Gastroesophageal sphincter (tissue), 4 donors: Measurements from ENCODE around the gene MYO3B. TPM values are rescaled to one million over a fixed set of nuclear protein-coding genes. Genes with fewer than 3 reads are reported as not detected.

Source experiments
- ATAC-seq: fragments of 150-250 bp; one replicate; pipeline ENCODE4 v1.9.1; 2016; ENCODE audit warnings: mild to moderate bottlenecking, moderate library complexity
- H3K27ac ChIP-seq, 4 donors: fragments of 200-600 bp; sonication (generic) in 3 of 4; 1 replicate in 3 of 4; 2 replicates in 1 of 4; pipeline ENCODE4 v1.5.1; 2016 to 2019
- H3K27me3 ChIP-seq: fragments of 200-600 bp; sonication (generic); one replicate; pipeline ENCODE4 v1.5.1; 2019
- H3K36me3 ChIP-seq, 2 donors: fragments of 200-600 bp; sonication (generic); one replicate each; pipeline ENCODE4 v1.5.1; 2019; ENCODE audit warnings: control low read depth in 1 of 2
- H3K4me1 ChIP-seq, 3 donors: fragments of 200-600 bp; sonication (generic); 1 replicate in 2 of 3; 2 replicates in 1 of 3; pipeline ENCODE4 v1.5.1; 2016 to 2019; ENCODE audit warnings: control low read depth in 2 of 3
- H3K4me3 ChIP-seq, 2 donors: fragments of 200-600 bp; sonication (generic); one replicate each; pipeline ENCODE4 v1.5.1; 2019; ENCODE audit warnings: mild to moderate bottlenecking in 1 of 2, moderate library complexity in 1 of 2
- H3K9me3 ChIP-seq, 3 donors: fragments of 200-600 bp; sonication (generic); one replicate each; pipeline ENCODE4 v1.5.1; 2017 to 2019; ENCODE audit warnings: control low read depth in 2 of 3
- CTCF ChIP-seq, 4 experiments: fragments of 200-600 bp in 2 of 4; fragments of 450-650 bp in 2 of 4; sonication (generic) in 1 of 4; IDR thresholded peaks; one replicate each; pipeline ENCODE4 v1.5.1; 2017 to 2019; ENCODE audit warnings: antibody characterized with exemption in 4 of 4, mild to moderate bottlenecking in 2 of 4, moderate library complexity in 2 of 4
- EP300 ChIP-seq: sonication (generic); formaldehyde crosslinking; IDR thresholded peaks from one replicate; pipeline ENCODE4 v1.6.1; 2017; ENCODE audit warnings: antibody characterized with exemption, mild to moderate bottlenecking
- POLR2A ChIP-seq, 2 donors: fragments of 450-650 bp; IDR thresholded peaks; one replicate each; pipeline ENCODE4 v1.6.1; 2017; ENCODE audit warnings: antibody characterized with exemption in 2 of 2, mild to moderate bottlenecking in 2 of 2, moderate library complexity in 1 of 2
- POLR2AphosphoS5 ChIP-seq: sonication (generic); formaldehyde crosslinking; IDR thresholded peaks from one replicate; pipeline ENCODE4 v1.6.1; 2017; ENCODE audit warnings: antibody characterized with exemption
- WGBS, 2 donors: methylation state at CpG; one replicate each; pipeline ENCODE4 v1.1.5; 2018; ENCODE audit warnings: low coverage in 1 of 2; 5-methylcytosine and 5-hydroxymethylcytosine counted together
- total RNA-seq, 4 donors: library from RNA; depleted of rRNA; stranded (reverse); fragments of >200 nt; gene quantifications; one replicate each; pipeline ENCODE4 v1.1.0, GENCODE V29; 2016

The MYO3B gene
- total RNA-seq, 4 donors from 2014 or later: not detected

- Histone ChIP-seq H3K4me3 (no peak overlapping the region), H3K27me3 (peaks cover 47% of the 10 kb centered on the region), H3K9me3 (no peaks in the 10 kb centered on the region), H3K27ac (no peak overlapping the region), H3K4me1 (peaks cover 0 to 6% (median 0%) of the 10 kb centered on the region in 3 donors), H3K36me3 (no peaks in the 10 kb centered on the region)
- TF ChIP-seq EP300 (no peak), CTCF (IDR thresholded peaks at IDR 0.05) (peak in 2 of 4 experiments; percentile 5 to 50), POLR2AphosphoS5 (no peak), POLR2A (IDR thresholded peaks at IDR 0.05) (no peak)
- WGBS, 2 donors: 4 to 19% methylated on average over 4 to 5 of the region's 5 CpGs
- ATAC-seq: no peak
Observed at GRCh38 chr2:170361090-170361936, 183.4 kb downstream of the MYO3B start.

GRCh38 chr2:170362313-170362870, 184.4 kb downstream of the MYO3B start:
- TF ChIP-seq EP300: no peak
- TF ChIP-seq CTCF (IDR thresholded peaks at IDR 0.05): no peak
- no peak for TF ChIP-seq POLR2A (IDR thresholded peaks at IDR 0.05)
- H3K4me3 ChIP-seq: no peak overlapping the region
- peaks cover 0 to 6% (median 0%) of the 10 kb centered on the region in 3 donors for H3K4me1 ChIP-seq
- no peak for ATAC-seq
- H3K27me3 ChIP-seq: peaks cover 53% of the 10 kb centered on the region
- H3K36me3 ChIP-seq: no peaks in the 10 kb centered on the region
- no peaks in the 10 kb centered on the region for H3K9me3 ChIP-seq
- no peak overlapping the region for H3K27ac ChIP-seq
- 65 to 75% methylated on average over 2 to 3 of the region's 3 CpGs for WGBS, 2 donors

GRCh38 chr2:170362871-170363631, 185.1 kb downstream of the MYO3B start:
- Histone ChIP-seq H3K4me3 (no peak overlapping the region), H3K36me3 (no peaks in the 10 kb centered on the region), H3K4me1 (peaks cover 0 to 6% (median 0%) of the 10 kb centered on the region in 3 donors), H3K9me3 (no peaks in the 10 kb centered on the region), H3K27ac (no peak overlapping the region), H3K27me3 (peaks cover 60% of the 10 kb centered on the region)
- TF ChIP-seq POLR2AphosphoS5: no peak
- no peak for TF ChIP-seq CTCF (IDR thresholded peaks at IDR 0.05)
- TF ChIP-seq POLR2A (IDR thresholded peaks at IDR 0.05): no peak
- no peak for TF ChIP-seq EP300
- WGBS, 2 donors: 36 to 47% methylated on average over 3 to 6 of the region's 6 CpGs
- ATAC-seq: no peak

GRCh38 chr2:170365003-170365402, 187.1 kb downstream of the MYO3B start:
- no peaks in the 10 kb centered on the region for H3K9me3 ChIP-seq
- no peak for ATAC-seq
- peaks cover 79% of the 10 kb centered on the region for H3K27me3 ChIP-seq
- H3K27ac ChIP-seq: no peak overlapping the region
- H3K36me3 ChIP-seq: no peaks in the 10 kb centered on the region
- H3K4me1 ChIP-seq: peaks cover 0 to 6% (median 0%) of the 10 kb centered on the region in 3 donors
- 68 to 70% methylated on average over 5 to 6 of the region's 6 CpGs for WGBS, 2 donors
- H3K4me3 ChIP-seq: no peak overlapping the region
- no peak for TF ChIP-seq EP300
- no peak for TF ChIP-seq POLR2AphosphoS5
- no peak for TF ChIP-seq CTCF (IDR thresholded peaks at IDR 0.05)
- no peak for TF ChIP-seq POLR2A (IDR thresholded peaks at IDR 0.05)
